ENCODE results near the gene ZMAT5.

DNA sequence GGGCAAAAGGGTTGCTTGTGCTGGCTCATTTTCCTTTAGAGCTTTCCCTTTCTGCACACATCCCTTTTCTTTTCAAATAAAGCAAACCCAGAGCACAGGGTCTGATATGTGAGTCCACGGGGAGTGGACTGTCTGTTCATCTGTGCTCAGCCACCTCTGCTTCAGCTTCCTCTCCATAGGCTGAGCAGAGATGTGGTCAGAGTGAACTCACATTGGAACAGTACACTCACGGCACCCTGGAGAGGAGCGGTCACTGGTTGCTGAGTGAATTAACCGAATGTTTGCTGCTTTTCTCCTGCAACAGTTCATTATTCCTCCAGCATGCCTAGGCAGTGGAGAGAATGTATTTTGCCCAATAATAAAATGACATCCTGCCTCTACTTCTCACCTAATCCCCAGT, 83.3 kb downstream of the ZMAT5 start:
- TF ChIP-seq, protein P1, sequence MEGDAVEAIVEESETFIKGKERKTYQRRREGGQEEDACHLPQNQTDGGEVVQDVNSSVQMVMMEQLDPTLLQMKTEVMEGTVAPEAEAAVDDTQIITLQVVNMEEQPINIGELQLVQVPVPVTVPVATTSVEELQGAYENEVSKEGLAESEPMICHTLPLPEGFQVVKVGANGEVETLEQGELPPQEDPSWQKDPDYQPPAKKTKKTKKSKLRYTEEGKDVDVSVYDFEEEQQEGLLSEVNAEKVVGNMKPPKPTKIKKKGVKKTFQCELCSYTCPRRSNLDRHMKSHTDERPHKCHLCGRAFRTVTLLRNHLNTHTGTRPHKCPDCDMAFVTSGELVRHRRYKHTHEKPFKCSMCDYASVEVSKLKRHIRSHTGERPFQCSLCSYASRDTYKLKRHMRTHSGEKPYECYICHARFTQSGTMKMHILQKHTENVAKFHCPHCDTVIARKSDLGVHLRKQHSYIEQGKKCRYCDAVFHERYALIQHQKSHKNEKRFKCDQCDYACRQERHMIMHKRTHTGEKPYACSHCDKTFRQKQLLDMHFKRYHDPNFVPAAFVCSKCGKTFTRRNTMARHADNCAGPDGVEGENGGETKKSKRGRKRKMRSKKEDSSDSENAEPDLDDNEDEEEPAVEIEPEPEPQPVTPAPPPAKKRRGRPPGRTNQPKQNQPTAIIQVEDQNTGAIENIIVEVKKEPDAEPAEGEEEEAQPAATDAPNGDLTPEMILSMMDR (IDR thresholded peaks at IDR 0.05; ENCODE audit: low read length) = no peak
- no peak for TF ChIP-seq EZH2phosphoT487 (IDR thresholded peaks at IDR 0.05; ENCODE audit: low read length)
- TF ChIP-seq EZH2 (optimal IDR thresholded peaks at IDR 0.05; ENCODE audit: low read depth, low read length) = no peak

Data from MM.1S (cell line).